GM19395 (cell line): ENCODE measurements around the gene BMP6.

ENCODE experiments used
- ATAC-seq: cut with Tn5 transposase; IDR thresholded peaks from one replicate; pipeline ENCODE4 v1.9.1; 2021; ENCODE audit warnings: mild to moderate bottlenecking, moderate library complexity; ENCODE audit not compliant: unreplicated experiment

Gene BMP6

GRCh38 chr6:7747016-7747415 is 21.1 kb downstream of the BMP6 start:
- no peak for ATAC-seq

- ATAC-seq, result no peak
Observed at GRCh38 chr6:7747433-7747832, 21.5 kb downstream of the BMP6 start.

GRCh38 chr6:7747901-7748504 is 22.1 kb downstream of the BMP6 start:
- ATAC-seq, result no peak

GRCh38 chr6:7749478-7749877 is 23.6 kb downstream of the BMP6 start:
- no peak for ATAC-seq

GRCh38 chr6:7750197-7750596 is 24.3 kb downstream of the BMP6 start:
- no peak for ATAC-seq

- no peak for ATAC-seq
Observed at GRCh38 chr6:7758456-7758855, 32.6 kb downstream of the BMP6 start.

- no peak for ATAC-seq
Observed at GRCh38 chr6:7759320-7759719, 33.4 kb downstream of the BMP6 start.

GRCh38 chr6:7761051-7761450 is 35.2 kb downstream of the BMP6 start:
- no peak for ATAC-seq

GRCh38 chr6:7762760-7763159 is 36.9 kb downstream of the BMP6 start:
- no peak for ATAC-seq

GRCh38 chr6:7763881-7764280 is 38.0 kb downstream of the BMP6 start:
- ATAC-seq, result no peak

- no peak for ATAC-seq
Observed at GRCh38 chr6:7765575-7766325, 39.9 kb downstream of the BMP6 start.

- ATAC-seq, result no peak
Observed at GRCh38 chr6:7769702-7770101, 43.8 kb downstream of the BMP6 start.

GRCh38 chr6:7770111-7770510 is 44.2 kb downstream of the BMP6 start:
- ATAC-seq, result no peak

GRCh38 chr6:7770601-7771000 is 44.7 kb downstream of the BMP6 start:
- no peak for ATAC-seq

- ATAC-seq, result no peak
Observed at GRCh38 chr6:7773322-7773721, 47.4 kb downstream of the BMP6 start.

GRCh38 chr6:7773914-7774313 is 48.0 kb downstream of the BMP6 start:
- no peak for ATAC-seq

- ATAC-seq, result no peak
Observed at GRCh38 chr6:7776509-7776908, 50.6 kb downstream of the BMP6 start.

- ATAC-seq, result no peak
Observed at GRCh38 chr6:7777074-7777473, 51.2 kb downstream of the BMP6 start.

- no peak for ATAC-seq
Observed at GRCh38 chr6:7781240-7781639, 55.3 kb downstream of the BMP6 start.

GRCh38 chr6:7784248-7784647 is 58.3 kb downstream of the BMP6 start:
- no peak for ATAC-seq

GRCh38 chr6:7784706-7785105 is 58.8 kb downstream of the BMP6 start:
- ATAC-seq, result peak; percentile 68

- no peak for ATAC-seq
Observed at GRCh38 chr6:7785243-7786035, 59.5 kb downstream of the BMP6 start.
